AG09309 (cell line): ENCODE data around the gene HMCN1.

ENCODE experiments used
- DNase-seq: peaks from one replicate; pipeline ENCODE4 v3.0.0-alpha.2; 2010; ENCODE audit warnings: low read depth
- H3K4me3 ChIP-seq: 2 replicates; pipeline ENCODE4 v1.5.1; 2011; ENCODE audit warnings: mild to moderate bottlenecking, low read depth, low read length, moderate library complexity; ENCODE audit not compliant: control insufficient read depth
- TF ChIP-seq, protein P1 (sequence below): IDR thresholded peaks from 2 replicates; pipeline ENCODE4 v1.5.1; 2011; ENCODE audit warnings: mild to moderate bottlenecking, low read depth, low read length, inconsistent platforms; ENCODE audit not compliant: insufficient read depth, control insufficient read depth; ENCODE audit errors: missing control alignments

The HMCN1 gene

DNA sequence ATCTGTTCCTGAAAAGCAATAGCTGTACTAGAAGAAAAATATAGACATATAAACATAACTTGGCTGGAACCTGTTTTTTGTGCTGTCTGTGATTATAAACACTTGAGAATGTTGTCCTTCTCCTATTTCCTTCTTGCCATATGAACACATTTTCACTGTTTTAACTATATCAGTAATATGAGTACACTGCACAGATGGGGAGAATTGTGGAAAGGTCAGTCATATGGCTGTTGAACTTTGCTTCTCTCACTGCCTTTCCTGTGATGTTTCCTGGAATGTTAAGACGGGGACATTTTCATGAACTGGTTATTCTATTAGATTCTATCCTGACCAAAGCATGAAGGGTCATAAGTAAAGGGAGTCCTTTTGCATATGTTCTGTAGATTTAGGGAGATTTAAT, 24.9 kb downstream of the HMCN1 start:
- DNase-seq = no peak
- TF ChIP-seq, protein P1, sequence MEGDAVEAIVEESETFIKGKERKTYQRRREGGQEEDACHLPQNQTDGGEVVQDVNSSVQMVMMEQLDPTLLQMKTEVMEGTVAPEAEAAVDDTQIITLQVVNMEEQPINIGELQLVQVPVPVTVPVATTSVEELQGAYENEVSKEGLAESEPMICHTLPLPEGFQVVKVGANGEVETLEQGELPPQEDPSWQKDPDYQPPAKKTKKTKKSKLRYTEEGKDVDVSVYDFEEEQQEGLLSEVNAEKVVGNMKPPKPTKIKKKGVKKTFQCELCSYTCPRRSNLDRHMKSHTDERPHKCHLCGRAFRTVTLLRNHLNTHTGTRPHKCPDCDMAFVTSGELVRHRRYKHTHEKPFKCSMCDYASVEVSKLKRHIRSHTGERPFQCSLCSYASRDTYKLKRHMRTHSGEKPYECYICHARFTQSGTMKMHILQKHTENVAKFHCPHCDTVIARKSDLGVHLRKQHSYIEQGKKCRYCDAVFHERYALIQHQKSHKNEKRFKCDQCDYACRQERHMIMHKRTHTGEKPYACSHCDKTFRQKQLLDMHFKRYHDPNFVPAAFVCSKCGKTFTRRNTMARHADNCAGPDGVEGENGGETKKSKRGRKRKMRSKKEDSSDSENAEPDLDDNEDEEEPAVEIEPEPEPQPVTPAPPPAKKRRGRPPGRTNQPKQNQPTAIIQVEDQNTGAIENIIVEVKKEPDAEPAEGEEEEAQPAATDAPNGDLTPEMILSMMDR = no peak

DNA sequence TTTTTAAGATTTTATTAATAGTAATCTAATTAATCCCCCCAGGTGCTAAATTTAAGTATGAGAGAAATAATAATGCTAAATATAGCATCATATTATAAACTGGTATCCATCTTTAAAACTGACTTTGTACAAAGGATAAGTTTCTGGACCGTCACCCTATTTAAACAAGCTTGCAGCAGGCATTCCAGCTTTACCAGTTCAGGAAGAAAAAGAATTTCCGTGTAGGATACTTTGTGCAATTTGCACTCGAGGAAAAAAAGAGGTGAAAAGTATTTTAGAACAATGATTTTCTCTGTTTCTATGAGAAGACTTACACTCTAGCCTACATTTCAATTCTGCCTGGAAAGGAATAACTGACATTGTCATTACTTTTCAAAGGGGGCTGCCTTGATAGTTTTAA, 27.6 kb downstream of the HMCN1 start:
- DNase-seq = no peak
- TF ChIP-seq, protein P1 = no peak
- no peak overlapping the region for H3K4me3 ChIP-seq

More for the DNA sequence above, 24.9 kb downstream of the HMCN1 start:
- no peak overlapping the region for H3K4me3 ChIP-seq

DNA sequence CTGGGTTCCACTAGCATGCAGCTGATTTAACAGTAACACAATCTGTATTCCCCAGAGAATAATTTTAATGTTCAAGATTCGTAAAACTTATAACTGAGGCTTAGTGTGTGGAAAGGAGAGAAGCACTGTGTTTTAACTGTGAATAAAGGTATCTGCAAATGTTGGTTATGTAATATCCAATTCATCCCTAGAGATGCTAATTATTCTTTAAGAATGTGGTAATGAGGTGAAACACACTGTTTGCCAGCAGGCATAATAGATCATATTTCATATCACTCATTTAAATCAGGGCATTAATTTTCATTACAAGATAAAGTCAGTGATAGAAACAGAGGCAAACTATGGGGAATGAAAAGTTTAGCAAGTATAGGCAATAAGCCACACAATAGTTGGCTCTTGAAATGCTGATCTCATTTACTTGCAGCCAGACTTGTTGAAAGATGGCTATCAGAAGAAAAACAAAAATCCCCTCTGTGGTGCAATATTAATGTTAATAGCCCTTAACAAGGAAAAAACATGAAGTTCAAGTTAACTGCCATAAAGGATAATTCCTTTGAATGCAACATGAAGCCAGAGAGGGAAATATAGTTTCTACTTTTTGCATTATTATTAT, 33.4 kb downstream of the HMCN1 start:
- H3K4me3 ChIP-seq = no peak overlapping the region
- no peak for DNase-seq
- TF ChIP-seq, protein P1 = no peak

DNA sequence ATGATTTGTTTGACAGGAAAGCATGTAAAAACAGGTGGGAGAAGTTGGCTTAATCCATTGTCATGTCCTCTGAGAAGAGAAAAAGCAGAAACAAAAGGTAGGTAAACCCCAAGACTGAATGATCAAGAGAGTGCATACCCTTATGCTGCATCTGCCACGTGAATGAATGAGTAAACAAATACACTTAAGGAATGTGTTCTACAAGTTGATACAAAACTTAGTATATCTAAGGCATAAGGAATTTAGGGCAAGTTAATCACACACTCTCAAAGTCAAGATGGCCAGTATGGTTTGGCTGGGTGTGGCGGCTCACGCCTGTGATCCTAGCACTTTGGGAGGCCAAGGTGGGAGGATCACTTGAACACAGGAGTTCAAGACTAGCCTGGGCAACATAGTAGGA, 34.2 kb downstream of the HMCN1 start:
- TF ChIP-seq, protein P1 = no peak
- no peak for DNase-seq
- H3K4me3 ChIP-seq = no peak overlapping the region

DNA sequence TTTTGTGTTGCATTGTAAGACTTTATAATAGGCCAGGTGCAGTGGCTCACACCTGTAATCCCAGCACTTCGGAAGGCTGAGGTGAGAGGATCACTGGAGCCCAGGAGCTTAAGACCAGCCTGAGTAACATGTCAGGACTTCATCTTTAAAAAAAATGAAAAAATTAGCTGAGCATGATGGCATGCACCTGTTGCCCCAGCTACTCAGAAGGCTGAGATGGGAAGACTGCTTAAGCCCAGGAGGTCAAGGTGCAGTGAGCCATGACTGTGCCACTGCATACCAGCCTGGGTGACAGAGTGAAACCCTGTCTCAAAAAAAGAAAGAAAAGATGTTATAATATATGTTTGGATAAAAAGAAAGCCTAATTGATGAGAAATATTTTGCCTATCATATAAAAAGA, 34.9 kb downstream of the HMCN1 start:
- DNase-seq = no peak
- H3K4me3 ChIP-seq = no peak overlapping the region
- TF ChIP-seq, protein P1 = no peak

DNA sequence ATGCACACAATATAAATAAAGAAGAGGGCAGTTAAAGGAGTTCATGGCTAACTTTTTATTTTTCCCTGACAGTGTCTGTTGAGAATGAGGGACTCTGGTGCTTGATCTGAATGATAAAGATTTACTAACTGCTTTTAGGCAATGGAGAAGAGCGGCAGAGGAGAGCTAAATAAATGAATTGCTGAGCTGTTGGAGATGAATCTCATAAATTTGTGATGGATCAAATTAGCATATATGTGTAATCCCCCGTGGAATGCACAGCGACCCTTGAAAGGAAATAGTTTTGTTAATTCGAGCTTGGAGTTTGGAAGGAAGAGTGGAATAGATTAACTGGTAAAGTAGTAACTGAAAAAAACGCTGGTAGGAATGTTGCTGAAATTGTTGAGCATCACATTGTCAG, 40.2 kb downstream of the HMCN1 start:
- TF ChIP-seq, protein P1 = no peak
- H3K4me3 ChIP-seq = no peak overlapping the region
- no peak for DNase-seq

DNA sequence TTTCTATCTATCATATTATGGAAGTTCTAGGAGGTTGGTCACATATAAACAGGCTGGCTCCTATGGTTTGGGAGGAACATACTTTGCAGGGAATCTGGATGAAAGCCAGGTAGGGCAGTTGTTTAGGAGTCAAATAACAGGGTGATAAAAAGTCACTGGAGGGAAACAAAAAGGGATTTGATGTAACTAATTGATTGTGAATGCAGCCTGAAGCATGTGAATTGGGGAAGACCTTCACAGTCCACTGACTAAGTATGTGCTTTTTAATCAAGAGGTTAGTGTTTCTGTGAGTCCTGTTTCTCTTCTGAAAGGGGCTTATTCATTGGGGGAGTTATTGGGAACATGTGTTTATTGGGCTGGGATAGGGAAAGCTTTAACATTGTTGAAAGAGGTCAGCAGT, 41.3 kb downstream of the HMCN1 start:
- TF ChIP-seq, protein P1 = no peak
- H3K4me3 ChIP-seq = no peak overlapping the region
- no peak for DNase-seq
